Neural progenitor cell (in vitro differentiated cells): ENCODE measurements around the gene CYP26B1.

ENCODE experiments used
- CTCF ChIP-seq: fragments of 200-600 bp; sonication (generic); IDR thresholded peaks from 2 replicates; pipeline ENCODE4 v1.5.1; 2017; ENCODE audit warnings: antibody characterized with exemption, mild to moderate bottlenecking
- EZH2 ChIP-seq: fragments of 200-600 bp; sonication (generic); IDR thresholded peaks from 2 replicates; pipeline ENCODE4 v1.6.1; 2017; ENCODE audit warnings: antibody characterized with exemption, mild to moderate bottlenecking, moderate library complexity
- EZH2phosphoT487 ChIP-seq: fragments of 200-600 bp; sonication (generic); IDR thresholded peaks from 2 replicates; pipeline ENCODE4 v1.6.1; 2017; ENCODE audit warnings: antibody characterized with exemption

- TF ChIP-seq CTCF (no peak), EZH2phosphoT487 (no peak), EZH2 (no peak)
These were observed 38.4 kb downstream of the CYP26B1 start for GRCh38 chr2:72109291-72109690.
